GM18907 (cell line): ENCODE data around the gene PARD3B.

ENCODE experiments used
- ATAC-seq: cut with Tn5 transposase; IDR thresholded peaks from one replicate; pipeline ENCODE4 v1.9.1; 2021; ENCODE audit warnings: mild to moderate bottlenecking, moderate library complexity; ENCODE audit not compliant: unreplicated experiment

PARD3B gene

GRCh38 chr2:204986641-204987040 is 441.4 kb downstream of the PARD3B start:
- no peak for ATAC-seq

- ATAC-seq, result no peak
These were observed 443.6 kb downstream of the PARD3B start for GRCh38 chr2:204988836-204989235.

- ATAC-seq, result no peak
These were observed 444.6 kb downstream of the PARD3B start for GRCh38 chr2:204989877-204990276.

- no peak for ATAC-seq
These were observed 456.2 kb downstream of the PARD3B start for GRCh38 chr2:205001300-205001966.

- no peak for ATAC-seq
These were observed 457.1 kb downstream of the PARD3B start for GRCh38 chr2:205002390-205002789.

GRCh38 chr2:205003288-205003687 is 458.0 kb downstream of the PARD3B start:
- ATAC-seq, result no peak

GRCh38 chr2:205010196-205010595 is 464.9 kb downstream of the PARD3B start:
- ATAC-seq, result no peak

- ATAC-seq, result no peak
These were observed 465.8 kb downstream of the PARD3B start for GRCh38 chr2:205011031-205011430.

- ATAC-seq, result no peak
These were observed 467.7 kb downstream of the PARD3B start for GRCh38 chr2:205012961-205013360.

GRCh38 chr2:205013586-205013985 is 468.3 kb downstream of the PARD3B start:
- ATAC-seq, result no peak

- ATAC-seq, result no peak
These were observed 468.9 kb downstream of the PARD3B start for GRCh38 chr2:205014201-205014600.

- ATAC-seq, result no peak
These were observed 472.1 kb downstream of the PARD3B start for GRCh38 chr2:205017381-205017780.

GRCh38 chr2:205017912-205018311 is 472.6 kb downstream of the PARD3B start:
- ATAC-seq, result no peak

- ATAC-seq, result no peak
These were observed 475.4 kb downstream of the PARD3B start for GRCh38 chr2:205020673-205021072.

GRCh38 chr2:205022841-205023240 is 477.6 kb downstream of the PARD3B start:
- ATAC-seq, result no peak

- ATAC-seq, result no peak
These were observed 479.7 kb downstream of the PARD3B start for GRCh38 chr2:205024822-205025518.

- ATAC-seq, result no peak
These were observed 480.4 kb downstream of the PARD3B start for GRCh38 chr2:205025580-205026240.

GRCh38 chr2:205030695-205031094 is 485.4 kb downstream of the PARD3B start:
- ATAC-seq, result no peak

- no peak for ATAC-seq
These were observed 486.8 kb downstream of the PARD3B start for GRCh38 chr2:205032093-205032551.

GRCh38 chr2:205033431-205033830 is 488.2 kb downstream of the PARD3B start:
- no peak for ATAC-seq

GRCh38 chr2:205034034-205034433 is 488.8 kb downstream of the PARD3B start:
- ATAC-seq, result no peak

- no peak for ATAC-seq
These were observed 495.0 kb downstream of the PARD3B start for GRCh38 chr2:205040323-205040722.
